Stomach smooth muscle (tissue), 2 donors: ENCODE measurements around the gene TMC8.

Experiments
- H3K27ac ChIP-seq: one replicate; pipeline ENCODE4 v1.7.0; 2013; ENCODE audit warnings: mild to moderate bottlenecking, low read length, inconsistent platforms
- H3K27me3 ChIP-seq, 2 donors: one replicate each; pipeline ENCODE4 v1.7.0; 2013; ENCODE audit warnings: low read length in 2 of 2; ENCODE audit not compliant: insufficient read depth in 2 of 2, control insufficient read depth in 1 of 2
- H3K36me3 ChIP-seq, 2 donors: one replicate each; pipeline ENCODE4 v1.7.0; 2013; ENCODE audit warnings: low read length in 2 of 2; ENCODE audit not compliant: control insufficient read depth in 2 of 2, insufficient read depth in 2 of 2
- H3K4me1 ChIP-seq: one replicate; pipeline ENCODE4 v1.7.0; 2013; ENCODE audit warnings: low read length; ENCODE audit not compliant: control insufficient read depth, insufficient read depth
- H3K4me3 ChIP-seq, 2 donors: one replicate each; pipeline ENCODE4 v1.7.0; 2013; ENCODE audit warnings: low read length in 2 of 2
- H3K9ac ChIP-seq, 2 donors: one replicate each; pipeline ENCODE4 v1.7.0; 2013; ENCODE audit warnings: low read length in 2 of 2, mild to moderate bottlenecking in 1 of 2
- H3K9me3 ChIP-seq, 2 donors: one replicate each; pipeline ENCODE4 v1.7.0; 2013; ENCODE audit warnings: low read length in 2 of 2; ENCODE audit not compliant: control insufficient read depth in 2 of 2
- donor health status: healthy.
- donor health status: Pancreatic carcinoma.

The TMC8 gene

DNA sequence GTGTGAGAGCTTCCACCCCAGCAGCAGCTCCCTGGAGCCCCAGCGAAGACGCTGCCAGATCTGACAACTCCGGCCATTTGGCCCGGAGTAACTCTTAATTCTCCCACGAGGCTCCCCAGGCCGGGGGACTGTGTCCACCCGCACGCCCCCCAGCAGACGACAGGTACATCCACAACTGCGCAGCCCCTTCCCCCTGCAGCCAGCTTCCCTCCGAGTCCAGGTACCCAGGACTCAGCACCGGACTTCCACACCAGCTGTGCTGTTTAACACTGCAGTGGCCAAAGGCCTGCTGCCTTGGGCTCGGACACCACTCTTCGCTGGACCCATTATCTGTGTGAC lies 45.0 kb downstream of the TMC8 start:
- Histone ChIP-seq H3K9me3 (no peaks in the 10 kb centered on the region), H3K36me3 (peaks cover 0 to 2% of the 10 kb centered on the region in 2 donors), H3K27me3 (no peaks in the 10 kb centered on the region), H3K4me1 (peaks cover 87% of the 10 kb centered on the region), H3K4me3 (no peak overlapping the region), H3K27ac (peak overlapping the region; percentile 77), H3K9ac (no peak overlapping the region)

DNA sequence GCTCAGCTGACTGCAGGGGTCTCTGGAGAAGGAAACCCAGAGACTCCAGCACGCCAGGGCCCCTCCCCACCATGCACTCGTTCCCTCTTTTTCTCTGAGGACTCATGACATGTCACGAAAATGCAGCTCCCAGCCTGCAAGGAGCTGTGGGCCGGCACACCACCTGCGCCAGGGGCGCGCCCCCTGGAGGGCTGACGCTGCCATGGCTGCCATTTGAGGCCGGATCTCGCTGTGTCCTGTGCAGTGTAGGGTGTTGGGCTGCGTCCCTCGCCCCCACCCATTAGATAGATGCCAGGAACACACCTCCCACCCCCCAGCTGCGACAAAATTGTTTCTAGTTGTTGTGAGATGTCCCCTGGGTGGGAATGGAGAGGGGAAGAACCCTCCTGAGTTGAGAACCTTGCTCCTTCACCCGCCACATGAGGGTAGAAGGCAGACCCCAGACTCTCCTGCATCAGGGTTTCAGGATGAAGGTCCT lies 46.0 kb downstream of the TMC8 start:
- peak overlapping the region in 1 of 2 donors; percentile 8 for H3K4me3 ChIP-seq
- H3K36me3 ChIP-seq = no peaks in the 10 kb centered on the region
- H3K27ac ChIP-seq = peak overlapping the region; percentile 77
- peaks cover 84% of the 10 kb centered on the region for H3K4me1 ChIP-seq
- H3K9ac ChIP-seq = peak overlapping the region in 1 of 2 donors; percentile 2
- H3K27me3 ChIP-seq = no peaks in the 10 kb centered on the region
- H3K9me3 ChIP-seq = no peaks in the 10 kb centered on the region

DNA sequence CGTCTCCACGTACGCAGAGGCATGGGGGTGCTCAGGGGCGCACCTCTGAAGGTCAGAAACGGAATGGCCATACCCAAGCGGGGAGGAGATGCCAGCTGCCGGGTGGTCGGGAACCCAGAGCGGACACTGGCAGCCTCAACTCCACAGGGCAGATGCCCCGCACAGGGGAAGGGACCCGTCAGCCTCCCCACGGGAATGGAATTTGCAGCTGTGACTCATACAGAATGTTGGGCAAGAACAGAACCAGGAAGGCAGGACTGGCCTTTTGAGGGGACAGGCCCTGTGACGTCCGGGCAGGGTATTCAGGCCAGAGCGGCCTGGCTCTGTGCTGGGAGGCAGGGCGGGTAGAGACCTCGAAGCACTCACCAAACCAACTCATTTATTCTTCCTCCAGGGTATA lies 48.8 kb downstream of the TMC8 start:
- H3K9ac ChIP-seq = peak overlapping the region in 1 of 2 donors; percentile 37
- H3K36me3 ChIP-seq = no peaks in the 10 kb centered on the region
- H3K9me3 ChIP-seq = no peaks in the 10 kb centered on the region
- peak overlapping the region in 1 of 2 donors; percentile 8 for H3K4me3 ChIP-seq
- peaks cover 73% of the 10 kb centered on the region for H3K4me1 ChIP-seq
- H3K27ac ChIP-seq = peak overlapping the region; percentile 77
- H3K27me3 ChIP-seq = no peaks in the 10 kb centered on the region

DNA sequence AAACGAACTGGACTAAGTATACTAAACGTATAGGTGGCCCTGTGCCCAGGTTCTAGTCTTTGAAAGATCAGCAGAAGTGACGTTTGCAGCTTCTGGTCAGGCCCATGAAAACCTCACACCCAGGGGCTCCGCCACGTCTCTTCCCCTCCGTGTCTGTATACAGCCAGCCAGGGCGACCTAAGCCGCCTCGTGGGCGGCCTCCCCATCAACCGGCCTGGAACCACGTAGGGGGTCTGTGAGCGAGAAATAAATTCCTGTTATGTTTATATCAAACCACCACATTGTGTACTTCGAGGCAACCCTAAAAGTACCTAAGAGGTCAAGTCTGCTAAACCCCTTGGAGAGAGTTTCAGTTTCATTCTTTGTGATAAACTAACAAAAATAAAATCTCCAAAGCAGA lies 49.5 kb downstream of the TMC8 start:
- peak overlapping the region; percentile 5 to 37 for H3K9ac ChIP-seq
- peaks cover 73% of the 10 kb centered on the region for H3K4me1 ChIP-seq
- peak overlapping the region; percentile 77 for H3K27ac ChIP-seq

DNA sequence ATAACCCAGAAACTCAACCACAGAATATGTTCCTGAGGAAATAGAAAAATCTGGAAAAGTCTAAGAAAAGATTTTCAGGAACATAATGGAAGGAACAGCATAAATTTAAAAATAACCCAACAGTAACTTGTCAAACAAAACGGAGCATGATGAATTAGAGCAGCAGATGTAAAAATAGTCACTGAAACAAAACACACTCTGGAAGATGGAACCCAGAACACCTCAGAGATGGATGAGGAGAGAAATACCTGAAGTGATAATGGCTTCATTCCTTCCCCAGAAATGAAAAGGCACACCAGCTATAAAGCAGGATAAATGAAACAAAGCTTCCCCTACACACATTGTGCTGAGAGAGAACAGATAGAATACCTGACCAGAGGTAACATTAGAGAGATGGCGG lies 49.9 kb downstream of the TMC8 start:
- peak overlapping the region in 1 of 2 donors; percentile 0 for H3K4me3 ChIP-seq
- H3K4me1 ChIP-seq = peaks cover 73% of the 10 kb centered on the region
- no peaks in the 10 kb centered on the region for H3K36me3 ChIP-seq
- H3K9ac ChIP-seq = peak overlapping the region in 1 of 2 donors; percentile 5
- H3K9me3 ChIP-seq = no peaks in the 10 kb centered on the region
- H3K27ac ChIP-seq = peak overlapping the region; percentile 77
- H3K27me3 ChIP-seq = no peaks in the 10 kb centered on the region

More for the DNA sequence above, 49.5 kb downstream of the TMC8 start:
- H3K36me3 ChIP-seq = no peaks in the 10 kb centered on the region
- H3K4me3 ChIP-seq = peak overlapping the region in 1 of 2 donors; percentile 9
- no peaks in the 10 kb centered on the region for H3K27me3 ChIP-seq
- no peaks in the 10 kb centered on the region for H3K9me3 ChIP-seq

DNA sequence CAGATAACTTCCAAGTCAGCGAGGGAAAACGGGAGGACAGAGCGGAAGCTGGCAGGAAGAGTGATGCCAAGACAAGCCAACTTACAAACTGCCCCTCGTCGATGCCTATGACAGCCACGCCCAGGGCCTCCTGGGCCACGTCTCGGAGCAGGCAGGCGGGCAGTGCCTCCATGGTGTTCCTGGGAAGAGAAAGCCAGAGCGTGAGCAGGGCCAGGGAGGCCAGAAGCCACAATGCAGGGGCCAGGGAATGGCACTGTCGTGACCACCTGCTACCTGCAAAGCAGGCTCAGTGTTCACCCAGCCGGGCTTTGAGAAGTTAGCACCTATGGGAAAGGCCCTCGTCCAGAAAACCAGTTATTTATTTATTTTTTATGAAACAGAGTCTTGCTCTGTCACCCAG lies 51.9 kb downstream of the TMC8 start:
- no peaks in the 10 kb centered on the region for H3K36me3 ChIP-seq
- H3K27ac ChIP-seq = no peak overlapping the region
- H3K9ac ChIP-seq = no peak overlapping the region
- H3K4me3 ChIP-seq = no peak overlapping the region
- peaks cover 67% of the 10 kb centered on the region for H3K4me1 ChIP-seq
- H3K27me3 ChIP-seq = no peaks in the 10 kb centered on the region
- no peaks in the 10 kb centered on the region for H3K9me3 ChIP-seq

DNA sequence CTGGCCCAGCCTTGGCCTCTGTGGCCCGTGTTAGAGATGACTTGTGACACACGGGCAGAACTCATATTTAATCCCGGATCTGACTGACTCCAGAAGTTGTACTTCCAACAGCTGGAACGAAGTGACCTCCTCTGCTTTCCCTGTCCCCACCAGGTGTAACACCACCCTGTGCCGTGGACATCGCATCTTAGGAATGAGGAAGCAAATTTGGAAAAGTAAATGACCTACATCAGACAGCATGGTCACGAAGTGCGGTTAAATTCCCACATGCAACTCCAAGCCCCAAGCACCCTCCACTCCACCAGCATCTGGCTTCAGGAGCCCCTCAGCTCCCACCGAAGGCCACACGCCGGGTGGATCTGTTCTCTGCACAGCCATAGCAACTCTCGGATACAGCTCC lies 53.3 kb downstream of the TMC8 start:
- Histone ChIP-seq H3K36me3 (no peaks in the 10 kb centered on the region), H3K27me3 (no peaks in the 10 kb centered on the region), H3K4me1 (peaks cover 64% of the 10 kb centered on the region), H3K4me3 (peak overlapping the region in 1 of 2 donors; percentile 60), H3K9me3 (no peaks in the 10 kb centered on the region), H3K9ac (no peak overlapping the region), H3K27ac (peak overlapping the region; percentile 58)

DNA sequence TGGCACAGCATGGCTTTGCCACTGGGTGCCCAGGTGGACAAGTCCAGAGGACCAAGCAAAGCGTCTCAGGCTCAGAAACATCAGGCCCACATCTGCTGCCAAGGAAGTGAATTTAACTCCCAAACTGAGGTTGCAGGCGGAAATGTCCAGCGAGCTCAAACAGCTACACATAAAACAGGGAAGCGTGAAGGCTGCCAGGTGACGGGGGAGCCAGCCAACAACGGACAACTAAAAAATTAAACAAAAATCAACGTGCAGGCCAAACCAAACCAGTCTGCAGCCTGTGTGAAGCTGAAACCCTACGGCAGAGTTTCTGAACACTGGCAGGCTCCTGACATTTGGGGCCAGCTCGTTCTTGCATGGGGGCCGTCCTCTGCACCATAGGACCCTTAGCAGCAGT lies 53.8 kb downstream of the TMC8 start:
- Histone ChIP-seq H3K36me3 (no peaks in the 10 kb centered on the region), H3K9me3 (no peaks in the 10 kb centered on the region), H3K27me3 (no peaks in the 10 kb centered on the region), H3K27ac (peak overlapping the region; percentile 58), H3K4me1 (peaks cover 60% of the 10 kb centered on the region), H3K9ac (no peak overlapping the region), H3K4me3 (peak overlapping the region in 1 of 2 donors; percentile 60)

DNA sequence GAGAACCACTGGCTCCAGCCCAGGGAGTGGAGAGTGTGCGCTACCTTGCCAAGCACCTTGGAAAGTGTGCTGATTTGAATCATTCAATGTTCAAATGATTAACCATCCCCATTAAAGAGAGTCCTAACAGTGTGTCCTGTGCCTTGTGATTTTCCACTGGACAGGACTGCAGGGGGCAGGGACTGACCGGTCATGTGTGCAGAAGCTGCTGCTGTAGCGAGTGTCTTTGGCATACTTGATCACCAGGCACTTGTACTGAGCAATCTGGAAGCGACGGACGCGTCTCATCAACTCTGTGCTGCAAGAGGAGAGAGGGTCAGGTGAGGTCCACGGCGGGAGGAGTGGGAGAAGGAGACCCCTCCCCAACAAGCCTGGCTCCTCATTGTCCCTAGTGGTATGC lies 54.3 kb downstream of the TMC8 start:
- Histone ChIP-seq H3K4me3 (peak overlapping the region in 1 of 2 donors; percentile 60), H3K27me3 (no peaks in the 10 kb centered on the region), H3K27ac (peak overlapping the region; percentile 58), H3K4me1 (peaks cover 56% of the 10 kb centered on the region), H3K36me3 (no peaks in the 10 kb centered on the region), H3K9ac (peak overlapping the region in 1 of 2 donors; percentile 29), H3K9me3 (no peaks in the 10 kb centered on the region)

DNA sequence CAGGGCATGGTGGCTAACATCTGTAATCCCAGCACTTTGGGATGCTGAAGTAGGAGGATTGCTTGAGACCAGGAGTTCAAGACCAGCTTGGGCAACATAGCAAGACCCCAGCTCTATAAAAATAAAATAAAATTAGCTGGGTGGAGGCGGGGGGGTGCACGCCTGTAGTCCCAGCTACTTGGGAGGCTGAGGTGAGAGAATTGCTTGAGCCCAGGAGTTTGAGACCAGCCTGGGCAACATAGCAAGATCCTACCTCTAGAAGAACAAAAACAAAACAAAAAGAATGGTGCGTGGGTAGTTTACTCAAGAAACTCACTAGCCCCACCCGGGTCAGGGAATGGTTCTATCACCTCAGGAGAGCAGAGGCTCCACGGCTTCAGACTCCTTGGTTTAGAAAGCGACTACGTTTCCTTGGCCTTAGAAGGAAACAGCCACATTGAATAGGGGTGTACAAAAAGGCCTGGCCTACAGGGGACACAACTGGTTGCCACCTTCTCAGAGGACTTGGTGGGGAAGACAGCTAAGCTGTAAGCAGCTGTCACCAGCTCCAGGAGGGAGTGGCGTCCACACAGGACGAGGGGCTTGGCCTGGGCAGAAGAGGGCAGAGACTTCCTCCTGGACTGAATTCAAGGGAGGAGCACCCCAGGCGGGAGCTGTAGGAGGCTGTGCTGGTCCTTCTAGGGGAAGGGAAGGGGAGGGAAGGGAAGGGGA lies 55.6 kb downstream of the TMC8 start:
- Histone ChIP-seq H3K4me3 (peak overlapping the region in 1 of 2 donors; percentile 76), H3K27ac (peak overlapping the region; percentile 58), H3K9ac (no peak overlapping the region), H3K27me3 (no peaks in the 10 kb centered on the region), H3K36me3 (peaks cover 0 to 2% of the 10 kb centered on the region in 2 donors), H3K9me3 (no peaks in the 10 kb centered on the region), H3K4me1 (peaks cover 49% of the 10 kb centered on the region)
